Fibroblast of lung (primary cell): ENCODE data around the gene TMEM209.
"Not testable (repeated sequence)": the region's sequence is repeated elsewhere in the genome, so short reads cannot be mapped to it uniquely, and the experiment has no call there.

Experiments
- EZH2 ChIP-seq: IDR thresholded peaks from 2 replicates; pipeline ENCODE4 v1.5.1; 2012; ENCODE audit warnings: low read length, control low read depth, mild to moderate bottlenecking; ENCODE audit errors: missing control alignments
- TF ChIP-seq, protein P1 (sequence below), 2 donors: IDR thresholded peaks in 1 of 2; conservative IDR thresholded peaks in 1 of 2; 1 replicate in 1 of 2; 2 replicates in 1 of 2; pipeline ENCODE4 v1.5.1; 2011 to 2012; ENCODE audit warnings: low read length in 2 of 2, control low read depth in 1 of 2, inconsistent platforms in 1 of 2, low read depth in 1 of 2, mild to moderate bottlenecking in 1 of 2

DNA sequence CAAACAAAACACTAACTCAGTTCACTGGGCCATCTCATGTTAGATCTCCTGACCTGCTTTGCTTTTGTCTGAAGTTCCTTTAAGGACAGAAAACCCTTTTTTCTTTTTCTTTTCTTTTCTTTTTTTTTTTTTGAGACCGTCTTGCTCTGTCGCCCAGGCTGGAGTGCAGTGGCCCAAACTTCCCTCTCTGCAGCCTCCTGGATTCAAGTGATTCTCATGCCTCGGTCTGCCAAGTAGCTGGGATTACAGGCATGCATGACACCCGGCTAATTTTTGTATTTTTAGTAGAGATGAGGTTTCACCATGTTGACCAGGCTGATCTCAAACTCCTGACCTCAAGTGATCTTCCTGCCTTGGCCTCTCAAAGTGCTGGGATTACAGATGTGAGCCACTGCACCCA lies 31.2 kb upstream of the TMEM209 start:
- TF ChIP-seq, protein P1, sequence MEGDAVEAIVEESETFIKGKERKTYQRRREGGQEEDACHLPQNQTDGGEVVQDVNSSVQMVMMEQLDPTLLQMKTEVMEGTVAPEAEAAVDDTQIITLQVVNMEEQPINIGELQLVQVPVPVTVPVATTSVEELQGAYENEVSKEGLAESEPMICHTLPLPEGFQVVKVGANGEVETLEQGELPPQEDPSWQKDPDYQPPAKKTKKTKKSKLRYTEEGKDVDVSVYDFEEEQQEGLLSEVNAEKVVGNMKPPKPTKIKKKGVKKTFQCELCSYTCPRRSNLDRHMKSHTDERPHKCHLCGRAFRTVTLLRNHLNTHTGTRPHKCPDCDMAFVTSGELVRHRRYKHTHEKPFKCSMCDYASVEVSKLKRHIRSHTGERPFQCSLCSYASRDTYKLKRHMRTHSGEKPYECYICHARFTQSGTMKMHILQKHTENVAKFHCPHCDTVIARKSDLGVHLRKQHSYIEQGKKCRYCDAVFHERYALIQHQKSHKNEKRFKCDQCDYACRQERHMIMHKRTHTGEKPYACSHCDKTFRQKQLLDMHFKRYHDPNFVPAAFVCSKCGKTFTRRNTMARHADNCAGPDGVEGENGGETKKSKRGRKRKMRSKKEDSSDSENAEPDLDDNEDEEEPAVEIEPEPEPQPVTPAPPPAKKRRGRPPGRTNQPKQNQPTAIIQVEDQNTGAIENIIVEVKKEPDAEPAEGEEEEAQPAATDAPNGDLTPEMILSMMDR (conservative IDR thresholded peaks at IDR 0.05 in 1 of 2, IDR thresholded peaks at IDR 0.05 in 1 of 2; ENCODE audit: low read depth in 1 of 2, low read length in 2 of 2) = not testable (repeated sequence)
- TF ChIP-seq EZH2 = not testable (repeated sequence)
